Measurements from ENCODE around the gene FOS.

Gene FOS

GRCh38 chr14:75252254-75252837 lies 26.3 kb upstream of the FOS start:
- DNase-seq: no peak

DNA sequence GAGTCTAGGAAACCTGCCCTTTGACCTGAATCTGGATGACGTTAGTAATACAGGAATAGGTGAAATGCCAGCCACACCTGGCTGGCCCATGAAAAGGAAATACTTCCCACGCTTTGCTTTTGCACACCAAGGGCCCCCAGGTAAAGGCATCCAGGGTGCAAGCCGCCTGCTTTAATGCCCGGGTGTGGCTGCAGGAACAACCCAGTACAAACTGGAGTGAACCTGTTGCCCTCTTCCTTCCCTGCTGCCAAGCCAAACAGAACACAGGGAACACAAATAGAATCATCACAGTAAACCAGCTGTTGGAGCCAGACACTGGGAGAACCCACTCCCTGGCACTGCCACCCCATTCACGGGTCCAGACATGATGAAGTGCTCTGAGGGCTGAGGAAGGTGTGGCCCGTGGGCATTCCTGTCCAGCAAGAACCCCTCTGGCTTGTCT lies 24.2 kb upstream of the FOS start:
- no peak for DNase-seq

GRCh38 chr14:75254901-75255584 lies 23.6 kb upstream of the FOS start:
- no peak for DNase-seq

DNA sequence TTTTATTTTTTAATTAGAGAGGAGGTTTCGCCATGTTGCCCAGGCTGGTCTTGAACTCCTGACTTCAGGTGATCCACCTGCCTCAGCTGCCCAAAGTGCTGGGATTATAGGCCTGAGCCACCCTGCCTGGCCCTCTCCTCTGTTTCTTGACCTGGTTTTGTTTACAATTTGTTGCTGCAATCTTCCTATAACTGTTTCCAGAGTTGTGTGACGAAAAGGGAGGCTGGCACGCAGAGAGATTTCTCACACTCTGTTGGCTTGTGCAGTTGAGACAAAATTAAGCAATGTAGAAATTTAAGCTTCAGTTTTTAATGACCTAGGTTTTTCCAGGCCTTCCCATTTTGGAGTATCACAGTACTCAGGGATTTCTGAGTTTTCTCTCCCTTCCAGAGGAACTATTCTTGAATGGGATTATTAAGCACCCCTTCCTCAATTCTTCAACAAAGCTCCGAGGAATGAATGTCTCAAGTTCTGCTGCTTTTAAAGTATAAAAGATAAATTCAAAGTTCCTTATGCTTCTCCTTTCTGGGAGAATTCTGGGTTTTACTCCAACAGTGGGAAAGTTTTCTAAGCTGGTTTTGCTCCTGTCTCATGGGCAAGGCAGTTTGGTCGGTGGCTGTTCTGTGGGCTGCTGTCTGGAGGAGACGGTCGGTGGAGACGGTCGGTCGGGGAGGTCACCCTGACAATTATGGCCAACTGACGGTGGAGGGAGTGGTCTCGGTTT lies 20.4 kb upstream of the FOS start:
- DNase-seq: no peak

- peak; percentile 100 for DNase-seq
These were observed 19.7 kb upstream of the FOS start for GRCh38 chr14:75258803-75259509.

DNA sequence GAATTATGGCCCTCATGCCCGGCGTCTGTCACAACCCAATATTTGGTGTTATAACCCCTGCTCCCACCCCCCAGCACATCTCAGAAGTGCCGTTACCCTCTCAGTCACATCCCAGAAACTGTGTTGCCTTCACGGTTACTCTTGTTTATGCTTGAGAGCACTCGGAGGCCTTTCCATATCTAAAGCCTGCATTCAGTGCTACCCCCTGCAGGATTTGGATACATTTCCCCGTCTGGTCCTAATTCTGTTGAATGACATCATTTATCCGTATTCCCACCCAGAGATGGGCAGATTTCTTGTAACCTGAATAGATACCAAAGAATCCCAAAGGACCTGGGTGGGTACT lies 19.1 kb upstream of the FOS start:
- no peak for DNase-seq

- DNase-seq: no peak
These were observed 18.4 kb upstream of the FOS start for GRCh38 chr14:75260025-75260763.

GRCh38 chr14:75261820-75262219 lies 16.8 kb upstream of the FOS start:
- DNase-seq: no peak

GRCh38 chr14:75262641-75263040 lies 16.0 kb upstream of the FOS start:
- DNase-seq: no peak

- no peak for DNase-seq
These were observed 14.6 kb upstream of the FOS start for GRCh38 chr14:75264036-75264435.

GRCh38 chr14:75267141-75267721 lies 11.4 kb upstream of the FOS start:
- DNase-seq: no peak

GRCh38 chr14:75268633-75269550 lies 9.7 kb upstream of the FOS start:
- DNase-seq: no peak

DNA sequence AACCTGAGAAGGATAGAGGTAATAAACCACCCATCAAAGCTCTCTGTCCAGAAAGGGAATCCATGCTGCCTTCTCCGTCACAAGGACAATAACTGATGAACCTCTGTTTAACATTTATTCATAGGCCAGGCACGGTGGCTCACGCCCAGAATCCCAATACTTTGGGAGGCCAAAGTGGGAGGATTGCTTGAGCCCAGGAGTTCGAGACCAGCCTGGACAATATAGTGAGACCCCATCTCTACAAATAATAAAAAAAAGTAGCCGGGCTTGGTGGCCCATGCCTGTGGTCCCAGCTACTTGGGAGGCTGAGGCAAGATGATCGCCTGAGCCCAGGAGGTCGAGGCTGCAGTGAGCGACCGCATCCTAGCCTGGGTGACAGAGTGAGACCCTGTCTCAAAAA lies 7.1 kb upstream of the FOS start:
- DNase-seq: no peak

- DNase-seq: no peak
These were observed 5.2 kb upstream of the FOS start for GRCh38 chr14:75273272-75274049.

- no peak for DNase-seq
These were observed 4.4 kb upstream of the FOS start for GRCh38 chr14:75274050-75274898.

- peak; percentile 67 for DNase-seq
These were observed 3.6 kb upstream of the FOS start for GRCh38 chr14:75274899-75275569.

DNA sequence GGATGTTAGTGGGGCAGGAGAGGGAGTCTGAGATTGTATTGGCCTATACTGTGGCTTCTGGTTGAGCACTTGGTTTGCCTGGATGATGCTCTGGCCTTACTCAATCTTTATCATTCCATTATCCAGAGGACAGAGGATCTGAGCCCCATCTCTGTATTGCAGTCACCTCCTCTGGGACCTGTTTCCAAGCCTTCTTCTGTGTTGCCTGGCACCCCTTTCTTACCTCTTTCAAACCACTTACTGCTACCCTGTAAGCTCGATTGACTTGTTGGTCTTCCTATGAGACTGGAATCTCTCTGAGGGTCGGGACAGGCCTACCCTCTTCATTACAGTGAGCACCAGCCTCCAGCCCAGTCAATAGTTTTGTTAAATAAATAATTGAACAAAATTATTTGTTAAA lies 3.0 kb upstream of the FOS start:
- DNase-seq: no peak

- peak; percentile 62 for DNase-seq
These were observed 1.4 kb upstream of the FOS start for GRCh38 chr14:75277008-75277814.
